ENCODE results near the gene ELOVL2. TPM values are rescaled to one million over a fixed set of nuclear protein-coding genes. Genes with fewer than 3 reads are reported as not detected.

The ELOVL2 gene
- total RNA-seq, 2 experiments from 2014 or later, result not detected

- no peaks in the 10 kb centered on the region for H3K9me3 ChIP-seq (ENCODE audit: low read length)
- POLR2A ChIA-PET, result interaction anchor here (0.6 kb wide), 1 partner anchor 1667 kb away, joined by 4 read pairs; no protein-coding TSS in a partner anchor
- no peak overlapping the region for H3K4me2 ChIP-seq (ENCODE audit: low read length)
- no peak for DNase-seq (ENCODE audit: low spot score)
- no peak overlapping the region for H2AFZ ChIP-seq (ENCODE audit: low read length)
- H3K36me3 ChIP-seq (ENCODE audit: insufficient read depth, low read length), result no peaks in the 10 kb centered on the region
- H3K79me2 ChIP-seq (ENCODE audit: insufficient read depth, low read depth, low read length), result no peaks in the 10 kb centered on the region
- CTCF ChIA-PET (ENCODE audit: unreplicated experiment), result no interaction called here
- no peak overlapping the region for H3K4me3 ChIP-seq (ENCODE audit: low read depth, low read length, poor library complexity, severe bottlenecking)
- no peaks in the 10 kb centered on the region for H3K9me2 ChIP-seq (ENCODE audit: insufficient read depth, low read length)
- H3K27ac ChIP-seq (ENCODE audit: low read depth, low read length, poor library complexity, severe bottlenecking), result no peak overlapping the region
- no TSS peak for BruUV-seq (replicated peaks)
- TF ChIP-seq CTCF (conservative IDR thresholded peaks at IDR 0.05; ENCODE audit: low read length) (no peak), EZH2phosphoT487 (IDR thresholded peaks at IDR 0.05; ENCODE audit: borderline replicate concordance, low read depth, low read length) (no peak)
- intact Hi-C loops (cut with micrococcal nuclease; ENCODE audit: unreplicated experiment), result no loop called here
- no peaks in the 10 kb centered on the region for H4K20me1 ChIP-seq (ENCODE audit: insufficient read depth, low read length)
- H3K4me1 ChIP-seq (ENCODE audit: insufficient read depth, low read length, poor library complexity, severe bottlenecking), result no peaks in the 10 kb centered on the region
Measured at GRCh38 chr6:11018225-11018624, 25.9 kb downstream of the ELOVL2 start.

GRCh38 chr6:11017090-11017489, 27.0 kb downstream of the ELOVL2 start:
- BruUV-seq (replicated peaks), result no TSS peak
- ChIA-PET POLR2A (no interaction called here), CTCF (ENCODE audit: unreplicated experiment) (no interaction called here)
- Histone ChIP-seq H2AFZ (ENCODE audit: low read length) (no peak overlapping the region), H3K36me3 (ENCODE audit: insufficient read depth, low read length) (no peaks in the 10 kb centered on the region), H3K4me2 (ENCODE audit: low read length) (no peak overlapping the region), H3K4me1 (ENCODE audit: insufficient read depth, low read length, poor library complexity, severe bottlenecking) (no peaks in the 10 kb centered on the region), H4K20me1 (ENCODE audit: insufficient read depth, low read length) (no peaks in the 10 kb centered on the region), H3K27ac (ENCODE audit: low read depth, low read length, poor library complexity, severe bottlenecking) (no peak overlapping the region), H3K9me2 (ENCODE audit: insufficient read depth, low read length) (no peaks in the 10 kb centered on the region), H3K4me3 (ENCODE audit: low read depth, low read length, poor library complexity, severe bottlenecking) (no peak overlapping the region), H3K79me2 (ENCODE audit: insufficient read depth, low read depth, low read length) (no peaks in the 10 kb centered on the region), H3K9me3 (ENCODE audit: low read length) (no peaks in the 10 kb centered on the region)
- no peak for DNase-seq (ENCODE audit: low spot score)
- intact Hi-C loops (cut with micrococcal nuclease; ENCODE audit: unreplicated experiment), result no loop called here
- no peak for TF ChIP-seq EZH2phosphoT487 (IDR thresholded peaks at IDR 0.05; ENCODE audit: borderline replicate concordance, low read depth, low read length)
- no peak for TF ChIP-seq CTCF (conservative IDR thresholded peaks at IDR 0.05; ENCODE audit: low read length)

- Histone ChIP-seq H3K9me2 (ENCODE audit: insufficient read depth, low read length) (no peaks in the 10 kb centered on the region), H2AFZ (ENCODE audit: low read length) (no peak overlapping the region), H3K36me3 (ENCODE audit: insufficient read depth, low read length) (no peaks in the 10 kb centered on the region), H3K4me2 (ENCODE audit: low read length) (no peak overlapping the region), H3K4me3 (ENCODE audit: low read depth, low read length, poor library complexity, severe bottlenecking) (no peak overlapping the region), H4K20me1 (ENCODE audit: insufficient read depth, low read length) (no peaks in the 10 kb centered on the region), H3K79me2 (ENCODE audit: insufficient read depth, low read depth, low read length) (no peaks in the 10 kb centered on the region), H3K4me1 (ENCODE audit: insufficient read depth, low read length, poor library complexity, severe bottlenecking) (no peaks in the 10 kb centered on the region), H3K27ac (ENCODE audit: low read depth, low read length, poor library complexity, severe bottlenecking) (no peak overlapping the region), H3K9me3 (ENCODE audit: low read length) (no peaks in the 10 kb centered on the region)
- no peak for DNase-seq (ENCODE audit: low spot score)
- no TSS peak for BruUV-seq (replicated peaks)
- CTCF ChIA-PET (ENCODE audit: unreplicated experiment), result no interaction called here
- intact Hi-C loops (cut with micrococcal nuclease; ENCODE audit: unreplicated experiment), result no loop called here
- TF ChIP-seq EZH2phosphoT487 (IDR thresholded peaks at IDR 0.05; ENCODE audit: borderline replicate concordance, low read depth, low read length), result no peak
- TF ChIP-seq CTCF (conservative IDR thresholded peaks at IDR 0.05; ENCODE audit: low read length), result no peak
- POLR2A ChIA-PET, result no interaction called here
Measured at GRCh38 chr6:11016452-11016851, 27.7 kb downstream of the ELOVL2 start.

All from OCI-LY7 (cell line).